GM19328 (cell line): Measurements from ENCODE around the gene ITGA7.
"Not testable (repeated sequence)": the region's sequence is repeated elsewhere in the genome, so short reads cannot be mapped to it uniquely, and the experiment has no call there.

ENCODE experiments used
- ATAC-seq: cut with Tn5 transposase; IDR thresholded peaks from one replicate; pipeline ENCODE4 v1.9.1; 2021; ENCODE audit warnings: mild to moderate bottlenecking, moderate library complexity; ENCODE audit not compliant: unreplicated experiment

The ITGA7 gene

DNA sequence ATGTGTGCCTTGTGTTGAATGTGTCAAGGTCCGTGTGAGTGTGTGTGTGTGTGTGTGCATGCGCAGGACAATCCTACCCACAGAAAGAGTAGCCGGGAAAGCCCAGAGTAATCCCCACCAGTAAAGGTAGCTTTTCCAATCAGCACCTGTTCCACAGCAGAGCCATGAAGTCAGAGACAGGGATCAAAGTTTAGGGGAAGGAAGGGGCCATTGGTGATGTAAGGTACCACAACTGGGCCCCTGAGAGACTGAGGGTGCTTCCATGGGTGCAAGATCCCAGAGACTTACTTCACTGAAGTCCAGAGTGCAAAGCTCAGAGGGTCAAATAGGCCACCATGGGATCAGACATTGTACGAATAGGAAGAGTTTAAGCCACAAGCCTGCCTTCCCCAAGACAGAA, 50.5 kb downstream of the ITGA7 start:
- ATAC-seq, result no peak

DNA sequence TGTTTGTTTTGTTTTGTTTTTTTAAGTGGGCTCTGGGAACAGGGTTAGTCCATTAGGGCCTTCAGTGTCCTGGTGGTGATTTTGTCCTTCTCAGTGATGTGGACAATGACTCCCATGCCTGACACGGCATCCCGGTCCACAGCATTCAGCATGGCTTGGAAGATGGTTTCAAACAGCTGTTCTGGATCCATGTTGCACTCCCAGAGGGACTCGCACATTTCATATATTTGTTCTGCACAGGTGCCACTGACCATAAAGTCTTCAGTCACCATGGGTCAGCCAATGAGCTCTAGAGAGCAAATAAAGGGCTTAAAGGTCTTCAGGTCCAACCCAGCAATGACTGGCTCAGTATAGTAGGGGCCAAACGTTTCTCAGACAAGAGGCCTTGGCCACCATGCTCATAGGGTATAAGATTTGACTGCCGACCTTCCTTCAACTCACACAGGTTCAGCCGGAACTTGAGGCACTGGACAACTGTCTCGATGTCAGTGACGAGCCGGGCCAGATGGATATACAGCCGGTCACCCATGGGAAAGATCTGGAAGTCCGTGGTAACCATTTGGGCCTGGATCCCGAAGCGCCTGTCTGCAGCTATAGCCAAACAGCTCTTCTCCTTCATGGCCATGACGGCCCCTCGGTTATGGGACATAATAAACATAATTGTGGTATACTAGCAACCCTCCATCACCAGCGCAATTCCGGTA, 53.0 kb downstream of the ITGA7 start:
- ATAC-seq, result no peak

DNA sequence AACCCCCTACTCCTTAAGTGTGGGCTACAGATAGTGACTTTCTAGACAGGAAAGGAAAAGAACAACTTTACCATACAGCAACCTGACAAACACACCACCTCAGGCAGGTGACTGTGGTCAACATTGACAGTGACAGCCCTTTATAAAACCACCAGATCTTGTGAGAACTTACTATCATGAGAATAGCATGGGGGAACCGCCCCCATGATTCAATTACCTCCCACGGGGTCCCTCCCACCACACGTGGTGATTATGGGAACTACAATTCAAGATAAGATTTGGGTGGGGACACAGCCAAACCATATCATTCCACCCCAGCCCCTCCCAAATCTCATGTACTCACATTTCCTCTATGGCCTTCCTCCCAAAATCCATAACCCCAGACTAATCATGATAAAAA, 54.7 kb downstream of the ITGA7 start:
- no peak for ATAC-seq

DNA sequence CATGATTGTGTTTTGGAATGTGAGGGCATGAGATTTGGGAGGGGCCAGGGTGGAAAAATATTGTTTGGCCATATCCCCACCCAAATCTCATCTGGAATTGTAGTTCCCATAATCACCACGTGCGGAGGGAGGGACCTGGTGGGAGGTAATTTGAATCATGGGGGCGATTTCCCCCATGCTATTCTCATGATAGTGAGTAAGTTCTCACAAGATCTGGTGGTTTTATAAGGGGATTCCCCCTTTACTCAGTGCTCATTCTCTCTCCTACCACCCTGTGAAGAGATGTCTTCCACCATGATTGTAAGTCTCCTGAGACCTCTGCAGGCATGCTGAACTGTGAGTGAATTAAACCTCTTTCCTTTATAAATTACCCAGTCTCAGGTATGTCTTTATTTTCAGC, 55.4 kb downstream of the ITGA7 start:
- ATAC-seq, result no peak

DNA sequence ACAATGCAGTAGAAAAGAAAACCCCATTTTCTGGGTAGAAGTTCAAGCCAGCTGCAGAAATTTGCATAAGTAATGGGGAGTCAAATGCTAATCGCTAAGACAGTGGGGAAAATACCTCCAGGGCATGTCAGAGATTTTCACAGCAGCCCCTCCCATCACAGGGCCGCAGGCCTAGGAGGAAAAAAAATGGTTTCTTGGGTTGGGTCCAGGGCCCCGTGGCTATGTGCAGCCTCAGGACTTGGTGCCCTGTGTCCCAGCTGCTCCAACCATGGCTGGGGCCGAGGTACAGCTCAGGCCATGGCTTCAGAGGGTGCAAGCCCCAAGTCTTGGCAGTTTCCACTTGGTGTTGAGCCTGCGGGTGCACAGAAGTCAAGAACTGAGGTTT, 56.4 kb downstream of the ITGA7 start:
- no peak for ATAC-seq

DNA sequence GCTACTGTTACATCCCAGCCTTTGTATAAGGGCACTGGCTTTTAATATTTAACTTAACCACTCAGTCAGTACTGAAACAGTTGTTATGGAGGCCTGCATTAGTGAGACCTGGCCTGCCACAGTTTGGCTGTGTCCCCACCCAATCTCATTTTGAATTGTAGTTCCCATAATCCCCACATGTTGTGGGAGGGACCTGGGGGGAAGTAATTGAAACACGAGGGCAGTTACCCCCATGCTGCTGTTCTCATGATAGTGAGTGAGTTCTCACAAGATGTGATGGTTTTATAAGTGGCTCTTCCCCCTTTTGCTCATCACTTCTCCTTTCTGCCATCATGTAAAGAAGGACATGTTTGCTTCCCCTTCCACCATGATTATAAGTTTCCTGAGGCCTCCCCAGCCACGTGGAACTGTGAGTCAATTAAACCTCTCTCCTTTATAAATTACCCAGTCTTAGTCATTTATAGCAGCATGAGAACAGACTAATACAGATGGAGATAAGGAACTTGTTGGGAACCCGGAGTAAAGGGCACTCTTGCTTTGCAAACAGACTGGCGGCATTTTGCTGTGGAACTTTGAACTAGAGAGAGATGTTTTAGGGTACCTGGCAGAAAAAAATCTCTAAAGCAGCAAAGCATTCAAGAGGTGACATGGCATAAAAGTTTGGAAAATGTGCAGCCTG, 56.9 kb downstream of the ITGA7 start:
- not testable (repeated sequence) for ATAC-seq

DNA sequence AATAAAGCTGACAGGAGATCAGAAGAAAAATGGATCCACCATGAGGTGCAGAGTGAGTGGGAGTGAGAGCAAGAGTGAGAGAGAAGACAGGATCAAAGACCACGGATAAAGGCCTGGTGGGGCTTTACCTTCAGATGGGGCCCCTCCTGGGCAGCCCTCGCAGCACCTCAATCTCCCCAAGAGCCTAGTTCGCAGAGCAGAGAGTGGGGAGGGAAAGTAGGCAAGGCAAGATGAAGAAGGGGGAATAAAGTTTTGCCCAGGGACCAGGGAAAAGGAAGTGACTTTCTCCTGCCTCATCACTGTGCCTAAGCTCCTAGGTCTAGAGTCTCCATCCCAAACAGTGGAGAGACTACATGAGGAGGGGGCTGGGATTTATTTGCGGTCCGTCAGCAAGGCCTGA, 60.7 kb downstream of the ITGA7 start:
- ATAC-seq, result no peak

DNA sequence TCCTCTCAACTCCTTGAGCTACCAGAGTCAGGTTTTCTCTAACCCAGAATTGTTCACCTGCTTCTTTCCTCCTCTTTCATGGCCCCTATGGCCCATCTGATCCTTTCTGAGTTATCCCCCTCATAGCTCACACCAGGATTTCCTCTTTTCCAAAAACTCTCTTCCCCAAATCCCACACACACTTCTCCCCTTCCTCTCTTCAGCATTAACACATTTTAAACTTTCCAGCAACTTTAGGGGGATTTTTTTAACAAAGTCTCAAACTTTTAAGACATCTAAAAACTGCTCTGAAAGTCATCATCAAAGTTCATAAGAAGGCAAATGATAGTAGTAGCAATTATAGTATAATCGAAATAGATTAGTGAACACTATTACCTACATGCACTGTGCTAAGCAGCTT, 63.1 kb downstream of the ITGA7 start:
- no peak for ATAC-seq

DNA sequence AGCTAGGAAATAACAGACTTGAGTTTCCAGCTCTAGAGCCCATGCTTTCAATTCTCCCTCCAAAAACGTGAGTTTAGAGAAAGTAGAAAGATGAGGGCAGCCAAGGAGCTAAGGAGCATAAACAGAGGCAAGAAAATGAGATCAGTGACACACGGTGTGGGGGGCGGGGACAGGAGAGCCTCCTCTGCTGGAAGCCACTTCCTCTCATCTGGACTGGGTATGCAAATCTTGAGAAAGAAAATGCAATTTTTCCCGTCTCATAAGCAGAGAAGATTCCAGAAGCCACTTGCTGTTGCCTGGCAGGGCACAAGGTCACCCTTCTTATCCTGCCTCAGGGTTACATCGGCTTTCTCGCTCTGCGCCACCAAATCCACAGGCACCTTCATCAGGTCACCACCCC, 65.0 kb downstream of the ITGA7 start:
- ATAC-seq, result peak; percentile 39

DNA sequence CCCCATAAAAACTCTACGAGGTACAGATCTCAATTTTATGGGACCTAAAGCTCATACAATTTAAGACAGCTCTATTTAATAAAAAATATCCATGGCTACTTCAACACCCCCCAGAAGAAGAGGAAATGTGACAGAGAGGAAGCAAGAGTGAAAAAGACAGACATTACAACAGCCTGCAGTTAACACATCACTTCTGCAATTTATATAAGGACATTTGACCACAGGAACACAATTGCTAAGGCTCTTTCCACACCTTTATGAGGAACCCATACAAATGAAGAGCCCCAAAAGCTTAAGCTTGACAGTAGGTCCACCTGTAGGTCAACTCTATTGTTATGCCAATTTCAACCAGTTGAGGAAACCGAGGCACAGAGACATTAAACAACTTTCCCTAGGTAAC, 65.4 kb downstream of the ITGA7 start:
- ATAC-seq, result no peak

DNA sequence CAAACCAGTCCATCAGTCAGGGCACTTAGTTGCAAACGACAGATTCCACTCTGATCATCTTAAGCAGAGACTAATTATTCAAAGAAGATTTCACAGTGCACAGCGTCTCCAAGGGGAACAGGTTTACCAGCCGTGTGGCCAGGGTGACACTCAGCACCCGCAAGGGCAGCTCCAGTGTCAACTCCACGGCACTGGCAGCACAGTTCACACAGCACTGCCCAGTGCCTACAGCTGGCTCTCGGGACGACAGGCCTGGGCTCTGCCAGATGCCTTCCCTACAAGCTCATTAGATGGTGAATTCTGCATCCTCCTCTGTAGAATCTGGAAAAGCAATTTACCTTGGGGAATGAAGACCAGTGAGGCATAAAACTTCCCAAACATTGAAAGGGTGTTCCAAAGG, 66.1 kb downstream of the ITGA7 start:
- no peak for ATAC-seq

DNA sequence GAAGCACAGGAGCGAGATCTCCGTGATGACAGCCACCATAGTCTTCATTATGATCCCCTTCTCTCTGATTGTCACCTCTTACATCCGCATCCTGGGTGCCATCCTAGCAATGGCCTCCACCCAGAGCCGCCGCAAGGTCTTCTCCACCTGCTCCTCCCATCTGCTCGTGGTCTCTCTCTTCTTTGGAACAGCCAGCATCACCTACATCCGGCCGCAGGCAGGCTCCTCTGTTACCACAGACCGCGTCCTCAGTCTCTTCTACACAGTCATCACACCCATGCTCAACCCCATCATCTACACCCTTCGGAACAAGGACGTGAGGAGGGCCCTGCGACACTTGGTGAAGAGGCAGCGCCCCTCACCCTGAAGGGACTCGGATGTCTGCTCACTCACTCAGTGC, 70.2 kb downstream of the ITGA7 start:
- ATAC-seq, result no peak

DNA sequence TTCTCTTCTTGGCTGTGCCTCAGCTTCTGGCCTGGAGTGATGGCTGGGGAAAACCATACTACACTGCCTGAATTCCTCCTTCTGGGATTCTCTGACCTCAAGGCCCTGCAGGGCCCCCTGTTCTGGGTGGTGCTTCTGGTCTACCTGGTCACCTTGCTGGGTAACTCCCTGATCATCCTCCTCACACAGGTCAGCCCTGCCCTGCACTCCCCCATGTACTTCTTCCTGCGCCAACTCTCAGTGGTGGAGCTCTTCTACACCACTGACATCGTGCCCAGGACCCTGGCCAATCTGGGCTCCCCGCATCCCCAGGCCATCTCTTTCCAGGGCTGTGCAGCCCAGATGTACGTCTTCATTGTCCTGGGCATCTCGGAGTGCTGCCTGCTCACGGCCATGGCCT, 70.9 kb downstream of the ITGA7 start, which contains the start of gene OR10P1:
OR10P1 (plus strand) TSS at position 40 of the 400 bp plus-strand sequence; CDS start at position 40, 0 bp downstream.
- no peak for ATAC-seq

DNA sequence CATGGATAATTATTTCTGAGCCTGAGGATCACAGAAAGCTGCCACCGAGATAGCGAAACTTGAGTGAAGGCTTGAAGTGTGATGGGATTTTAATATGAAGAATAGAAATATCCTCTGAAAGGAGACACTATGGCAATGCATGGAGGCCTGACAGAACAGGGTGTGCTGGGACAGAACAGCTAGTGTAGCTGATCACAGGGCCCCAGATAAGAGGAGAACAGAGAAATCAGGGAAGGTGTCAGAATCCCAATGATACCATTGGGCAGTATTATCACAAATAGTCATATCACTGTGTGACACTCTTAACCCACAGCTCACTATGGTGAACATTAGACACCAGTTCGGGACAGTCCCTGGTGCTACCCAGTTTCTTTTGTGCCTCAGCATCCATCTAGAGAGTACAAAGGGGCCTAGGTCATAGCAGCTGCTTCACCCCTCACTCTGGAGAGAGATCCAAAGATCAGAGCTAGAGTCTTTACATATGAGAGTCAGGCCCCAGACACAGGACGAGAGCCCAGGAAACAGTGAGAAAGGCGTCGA, 71.5 kb downstream of the ITGA7 start:
- no peak for ATAC-seq
